Karpas-422 (cell line): Measurements from ENCODE around the gene MITF. TPM values are rescaled to one million over a fixed set of nuclear protein-coding genes. Genes with fewer than 3 reads are reported as not detected.
A peak's percentile ranks its signal among the peaks of the same experiment; 100 is the strongest.

ENCODE experiments used
- DNase-seq: peaks from one replicate; pipeline ENCODE4 v3.0.0-alpha.2; 2015
- H2AFZ ChIP-seq: fragments of 200-600 bp; sonication (generic); 2 replicates; pipeline ENCODE4 v1.6.1; 2014; ENCODE audit warnings: antibody characterized with exemption, low read length, mixed read lengths
- H3K27ac ChIP-seq: fragments of 200-600 bp; sonication (generic); 2 replicates; pipeline ENCODE4 v1.5.1; 2014; ENCODE audit warnings: mild to moderate bottlenecking, low read length, moderate library complexity
- H3K27me3 ChIP-seq: fragments of 200-600 bp; sonication (generic); 2 replicates; pipeline ENCODE4 v1.6.1; 2014; ENCODE audit warnings: low read length, mixed read lengths
- H3K36me3 ChIP-seq: fragments of 200-600 bp; sonication (generic); 2 replicates; pipeline ENCODE4 v1.6.1; 2014; ENCODE audit warnings: low read length, mixed read lengths; ENCODE audit not compliant: insufficient read depth
- H3K4me1 ChIP-seq: fragments of 200-600 bp; sonication (generic); 2 replicates; pipeline ENCODE4 v1.6.1; 2014; ENCODE audit warnings: mild to moderate bottlenecking, low read length, mixed read lengths
- H3K4me2 ChIP-seq: fragments of 200-600 bp; sonication (generic); 2 replicates; pipeline ENCODE4 v1.6.1; 2014; ENCODE audit warnings: low read length, low read depth, mild to moderate bottlenecking; ENCODE audit not compliant: poor library complexity, severe bottlenecking
- H3K4me3 ChIP-seq: fragments of 200-600 bp; sonication (generic); 2 replicates; pipeline ENCODE4 v1.5.1; 2014; ENCODE audit warnings: mild to moderate bottlenecking, antibody characterized with exemption, low read length, mixed read lengths
- H3K79me2 ChIP-seq: fragments of 200-600 bp; sonication (generic); 2 replicates; pipeline ENCODE4 v1.6.1; 2014; ENCODE audit warnings: mild to moderate bottlenecking, low read length, mixed read lengths
- H3K9ac ChIP-seq: fragments of 200-600 bp; sonication (generic); 2 replicates; pipeline ENCODE4 v1.6.0; 2014; ENCODE audit warnings: low read length
- H3K9me2 ChIP-seq: fragments of 200-600 bp; sonication (generic), shearing (Covaris generic); replicated peaks from 2 replicates; pipeline ENCODE4 v1.6.0; 2014; ENCODE audit warnings: mild to moderate bottlenecking, low read length, moderate library complexity; ENCODE audit not compliant: insufficient read depth
- H3K9me3 ChIP-seq: fragments of 300-700, 200-600 bp; sonication (generic); 2 replicates; pipeline ENCODE4 v1.6.1; 2014; ENCODE audit warnings: low read length, mixed read lengths
- H4K20me1 ChIP-seq: fragments of 200-600 bp; sonication (generic); 2 replicates; pipeline ENCODE4 v1.6.1; 2014; ENCODE audit warnings: mild to moderate bottlenecking, antibody characterized with exemption, low read length, low read depth; ENCODE audit not compliant: insufficient read depth
- total RNA-seq: library from RNA; depleted of rRNA; stranded (reverse); fragments of >200 nt; shearing (Covaris generic); gene quantifications from 2 replicates; pipeline ENCODE4 v1.2.3, GENCODE V29; 2014; ENCODE audit warnings: low replicate concordance

The MITF gene
- total RNA-seq, 1 experiment from 2014 or later: not detected

GRCh38 chr3:69850849-69851248 is 111.6 kb downstream of the MITF start:
- H3K9me2 ChIP-seq: no peaks in the 10 kb centered on the region
- no peak overlapping the region for H3K27ac ChIP-seq
- no peaks in the 10 kb centered on the region for H4K20me1 ChIP-seq
- H3K4me1 ChIP-seq: no peaks in the 10 kb centered on the region
- H3K79me2 ChIP-seq: no peaks in the 10 kb centered on the region
- no peaks in the 10 kb centered on the region for H3K9me3 ChIP-seq
- H2AFZ ChIP-seq: no peak overlapping the region
- H3K4me3 ChIP-seq: no peak overlapping the region
- no peak for DNase-seq
- H3K27me3 ChIP-seq: no peaks in the 10 kb centered on the region
- no peak overlapping the region for H3K9ac ChIP-seq
- H3K4me2 ChIP-seq: no peak overlapping the region
- H3K36me3 ChIP-seq: no peaks in the 10 kb centered on the region

DNA sequence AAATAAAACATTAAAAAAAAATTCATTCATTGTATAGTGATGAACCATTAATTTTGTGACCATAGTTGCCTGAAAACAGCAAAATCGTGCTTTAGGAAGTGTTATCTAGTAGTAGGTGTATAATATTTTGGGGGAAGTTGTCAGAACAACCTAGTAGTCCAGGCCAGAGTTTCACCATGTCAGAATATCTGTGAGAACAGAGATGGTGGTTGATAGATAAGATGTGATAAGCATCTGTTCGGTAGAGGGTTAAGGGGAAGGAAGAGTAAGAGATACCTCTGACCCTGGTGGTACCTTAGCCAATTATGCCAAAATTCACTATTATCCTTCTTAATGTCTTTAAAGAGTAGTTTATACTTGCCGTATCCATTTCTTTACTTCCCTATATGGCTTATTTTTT is 113.8 kb downstream of the MITF start:
- no peak overlapping the region for H3K4me3 ChIP-seq
- H3K36me3 ChIP-seq: no peaks in the 10 kb centered on the region
- H3K9me3 ChIP-seq: no peaks in the 10 kb centered on the region
- H2AFZ ChIP-seq: no peak overlapping the region
- no peak overlapping the region for H3K27ac ChIP-seq
- no peak overlapping the region for H3K4me2 ChIP-seq
- H4K20me1 ChIP-seq: no peaks in the 10 kb centered on the region
- H3K4me1 ChIP-seq: no peaks in the 10 kb centered on the region
- H3K9me2 ChIP-seq: no peaks in the 10 kb centered on the region
- H3K27me3 ChIP-seq: no peaks in the 10 kb centered on the region
- DNase-seq: no peak
- H3K79me2 ChIP-seq: no peaks in the 10 kb centered on the region
- no peak overlapping the region for H3K9ac ChIP-seq

GRCh38 chr3:69855436-69856162 is 116.3 kb downstream of the MITF start:
- H3K9me3 ChIP-seq: no peaks in the 10 kb centered on the region
- H2AFZ ChIP-seq: no peak overlapping the region
- DNase-seq: peak; percentile 43
- H3K9me2 ChIP-seq: no peaks in the 10 kb centered on the region
- no peak overlapping the region for H3K27ac ChIP-seq
- H3K36me3 ChIP-seq: no peaks in the 10 kb centered on the region
- no peaks in the 10 kb centered on the region for H3K27me3 ChIP-seq
- no peaks in the 10 kb centered on the region for H3K79me2 ChIP-seq
- H3K4me2 ChIP-seq: no peak overlapping the region
- no peak overlapping the region for H3K4me3 ChIP-seq
- no peaks in the 10 kb centered on the region for H4K20me1 ChIP-seq
- H3K9ac ChIP-seq: no peak overlapping the region
- H3K4me1 ChIP-seq: no peaks in the 10 kb centered on the region

DNA sequence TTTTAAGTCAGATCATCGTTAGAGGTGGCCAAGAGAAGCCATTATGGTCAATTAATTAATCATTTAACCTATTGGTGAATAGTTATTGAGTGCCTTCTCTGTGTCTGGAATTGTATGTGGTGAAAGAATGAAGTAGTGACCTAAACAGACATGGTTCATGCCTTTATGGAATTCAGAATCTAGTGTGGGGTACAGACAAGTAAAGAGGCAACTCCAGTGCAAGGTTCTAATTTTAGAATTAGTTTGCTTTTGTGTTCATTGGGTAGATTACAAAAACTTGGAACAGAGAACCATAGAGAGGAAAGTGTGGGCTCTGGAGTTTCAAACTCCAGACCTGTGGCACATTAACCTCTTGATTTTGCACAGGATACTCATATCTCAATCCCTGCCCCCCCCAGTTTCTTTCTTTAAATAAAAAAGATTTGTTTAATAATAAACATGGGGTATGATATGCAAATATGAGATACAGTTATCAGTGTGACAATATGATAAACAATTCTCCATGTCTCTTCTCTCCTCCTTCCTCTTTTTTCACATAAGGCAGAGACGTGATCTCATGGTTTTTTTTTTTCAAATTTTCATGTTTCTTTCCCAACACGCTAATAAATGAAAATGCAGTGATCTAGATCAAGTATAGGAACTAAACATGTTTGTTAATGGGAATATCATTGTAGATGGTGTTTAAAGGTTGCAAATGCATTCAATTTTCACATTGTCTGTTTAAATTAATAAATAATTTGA is 117.9 kb downstream of the MITF start:
- no peaks in the 10 kb centered on the region for H3K9me3 ChIP-seq
- no peaks in the 10 kb centered on the region for H3K27me3 ChIP-seq
- no peak overlapping the region for H3K4me2 ChIP-seq
- no peaks in the 10 kb centered on the region for H3K79me2 ChIP-seq
- H3K27ac ChIP-seq: no peak overlapping the region
- H3K9ac ChIP-seq: no peak overlapping the region
- no peaks in the 10 kb centered on the region for H3K36me3 ChIP-seq
- H3K4me3 ChIP-seq: no peak overlapping the region
- H2AFZ ChIP-seq: no peak overlapping the region
- no peak for DNase-seq
- H4K20me1 ChIP-seq: no peaks in the 10 kb centered on the region
- no peaks in the 10 kb centered on the region for H3K9me2 ChIP-seq
- H3K4me1 ChIP-seq: no peaks in the 10 kb centered on the region

GRCh38 chr3:69861556-69861955 is 122.3 kb downstream of the MITF start:
- Histone ChIP-seq H3K4me3 (no peak overlapping the region), H3K9me2 (no peaks in the 10 kb centered on the region), H3K9me3 (no peaks in the 10 kb centered on the region), H3K79me2 (no peaks in the 10 kb centered on the region), H2AFZ (no peak overlapping the region), H3K27ac (no peak overlapping the region), H3K9ac (no peak overlapping the region), H3K4me2 (no peak overlapping the region), H3K36me3 (no peaks in the 10 kb centered on the region), H3K4me1 (no peaks in the 10 kb centered on the region), H3K27me3 (no peaks in the 10 kb centered on the region), H4K20me1 (no peaks in the 10 kb centered on the region)
- DNase-seq: no peak

- H3K9ac ChIP-seq: no peak overlapping the region
Measured at GRCh38 chr3:69864141-69864540, 124.9 kb downstream of the MITF start.

GRCh38 chr3:69864766-69865165 is 125.5 kb downstream of the MITF start:
- no peak overlapping the region for H3K9ac ChIP-seq
- no peak overlapping the region for H2AFZ ChIP-seq
- H3K4me1 ChIP-seq: no peaks in the 10 kb centered on the region
- no peak overlapping the region for H3K27ac ChIP-seq
- no peak overlapping the region for H3K4me3 ChIP-seq
- H3K4me2 ChIP-seq: no peak overlapping the region
- H4K20me1 ChIP-seq: no peaks in the 10 kb centered on the region
- no peaks in the 10 kb centered on the region for H3K9me2 ChIP-seq
- no peaks in the 10 kb centered on the region for H3K36me3 ChIP-seq
- no peak for DNase-seq
- no peaks in the 10 kb centered on the region for H3K27me3 ChIP-seq
- H3K79me2 ChIP-seq: no peaks in the 10 kb centered on the region
- H3K9me3 ChIP-seq: no peaks in the 10 kb centered on the region

More at GRCh38 chr3:69864141-69864540, 124.9 kb downstream of the MITF start:
- no peak overlapping the region for H3K4me3 ChIP-seq
- H3K9me2 ChIP-seq: no peaks in the 10 kb centered on the region
- DNase-seq: no peak
- no peaks in the 10 kb centered on the region for H4K20me1 ChIP-seq
- H3K27ac ChIP-seq: no peak overlapping the region
- no peaks in the 10 kb centered on the region for H3K4me1 ChIP-seq
- no peaks in the 10 kb centered on the region for H3K27me3 ChIP-seq
- no peak overlapping the region for H2AFZ ChIP-seq
- H3K4me2 ChIP-seq: no peak overlapping the region
- H3K9me3 ChIP-seq: no peaks in the 10 kb centered on the region
- no peaks in the 10 kb centered on the region for H3K79me2 ChIP-seq
- H3K36me3 ChIP-seq: no peaks in the 10 kb centered on the region

DNA sequence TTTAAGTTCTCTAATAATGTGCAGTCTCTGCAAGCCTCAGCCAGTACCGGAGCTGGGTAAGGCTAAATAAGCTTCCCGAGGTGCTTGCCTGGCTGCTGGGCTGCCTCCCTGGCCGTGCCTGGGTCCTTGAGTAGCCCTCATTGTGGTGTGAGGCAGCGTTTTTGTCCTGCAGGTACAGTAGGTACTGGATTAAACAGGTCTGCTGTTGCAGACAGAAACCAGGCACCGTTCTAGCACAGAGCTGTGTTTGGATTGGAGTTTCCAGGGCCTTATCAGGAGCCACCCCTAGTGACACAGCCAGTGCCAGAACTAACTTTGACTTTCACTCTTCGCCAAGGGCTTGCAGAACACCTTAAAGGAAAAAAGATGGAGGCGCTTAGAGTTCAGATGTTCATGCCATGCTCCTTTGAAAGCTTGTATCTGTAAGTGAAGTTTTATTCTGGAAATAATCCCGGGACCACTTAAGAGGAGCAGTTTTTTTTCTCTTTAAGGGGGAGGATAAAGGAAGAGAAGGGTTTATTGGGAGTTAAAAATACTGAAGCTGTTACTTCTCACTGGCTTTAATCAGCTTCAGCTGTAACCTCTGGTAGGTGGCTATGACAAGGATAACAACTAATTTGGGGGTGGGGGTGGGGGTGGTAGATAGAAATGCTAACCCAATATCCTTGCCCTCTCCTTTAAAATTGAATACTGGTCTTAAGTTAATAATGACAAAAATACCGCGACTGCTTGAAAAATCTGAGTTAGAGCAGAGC is 126.8 kb downstream of the MITF start:
- no peaks in the 10 kb centered on the region for H3K27me3 ChIP-seq
- H3K4me3 ChIP-seq: no peak overlapping the region
- DNase-seq: no peak
- H3K79me2 ChIP-seq: no peaks in the 10 kb centered on the region
- no peaks in the 10 kb centered on the region for H4K20me1 ChIP-seq
- no peaks in the 10 kb centered on the region for H3K9me3 ChIP-seq
- no peaks in the 10 kb centered on the region for H3K9me2 ChIP-seq
- H3K27ac ChIP-seq: no peak overlapping the region
- H3K36me3 ChIP-seq: no peaks in the 10 kb centered on the region
- H3K4me1 ChIP-seq: no peaks in the 10 kb centered on the region
- H3K9ac ChIP-seq: no peak overlapping the region
- H2AFZ ChIP-seq: no peak overlapping the region
- no peak overlapping the region for H3K4me2 ChIP-seq
